ENCODE data around the gene THBS1. TPM values are rescaled to one million over a fixed set of nuclear protein-coding genes. Genes with fewer than 3 reads are reported as not detected.

The THBS1 gene
- total and polyA plus RNA-seq, 2 donors (not counting 1 experiment from before 2014, with no cell fraction given) = 0.63 to 4.3 TPM

GRCh38 chr15:39578851-39579486 is 1.9 kb upstream of the THBS1 start:
- no CpG with 5 or more reads among the region's 5 CpGs for WGBS (ENCODE audit: insufficient coverage)
- H3K27me3 Mint-ChIP-seq = peaks cover 63% of the 10 kb centered on the region

More at GRCh38 chr15:39578851-39579486, 1.9 kb upstream of the THBS1 start:
- TF ChIP-seq CTCF (IDR thresholded peaks at IDR 0.05) = no peak
- no peak for TF ChIP-seq EZH2 (IDR thresholded peaks at IDR 0.05; ENCODE audit: borderline replicate concordance, insufficient read depth, low read depth, low read length, poor library complexity, severe bottlenecking)
- ChIA-PET POLR2A (no interaction called here), CTCF (no interaction called here)
- intact Hi-C loops (cut with micrococcal nuclease) = no loop called here
- no peak overlapping the region for H3K27ac ChIP-seq (ENCODE audit: low read length in 2 of 2)
- H3K4me3 Mint-ChIP-seq = no peak overlapping the region
- H3K27me3 ChIP-seq (replicated peaks in 1 of 4; ENCODE audit: control extremely low read depth in 1 of 4, control insufficient read depth in 3 of 4, insufficient read depth in 4 of 4, low read length in 3 of 4) = peaks cover 0 to 28% (median 4%) of the 10 kb centered on the region in 4 experiments
- H3K9ac ChIP-seq (ENCODE audit: low read length) = no peak overlapping the region
- no peaks in the 10 kb centered on the region for H3K9me3 ChIP-seq (ENCODE audit: control extremely low read depth in 1 of 3, control insufficient read depth in 2 of 3, insufficient read depth in 1 of 3, low read length in 2 of 3)
- H3K27ac Mint-ChIP-seq = no peak overlapping the region
- no peak for DNase-seq
- no peaks in the 10 kb centered on the region for H3K9me3 Mint-ChIP-seq (ENCODE audit: insufficient read depth)
- H3K4me3 ChIP-seq (ENCODE audit: control extremely low read depth in 1 of 5, extremely low read depth in 1 of 5, insufficient read depth in 1 of 5, low read depth in 2 of 5, low read length in 4 of 5) = no peak overlapping the region
- H3K4me1 ChIP-seq (ENCODE audit: control insufficient read depth in 2 of 2, insufficient read depth in 2 of 2, low read length in 2 of 2) = peaks cover 6 to 20% of the 10 kb centered on the region in 2 donors
- no peak overlapping the region for H3K4me2 ChIP-seq (replicated peaks; ENCODE audit: low read depth, low read length, poor library complexity, severe bottlenecking)
- ATAC-seq (ENCODE audit: low read depth) = no peak
- no peaks in the 10 kb centered on the region for H3K79me2 ChIP-seq (ENCODE audit: control insufficient read depth, insufficient read depth, low read length)
- H4K20me1 ChIP-seq (ENCODE audit: control insufficient read depth, insufficient read depth, low read length, poor library complexity, severe bottlenecking) = no peaks in the 10 kb centered on the region
- H2AFZ ChIP-seq (ENCODE audit: insufficient read depth, low read depth, low read length, poor library complexity, severe bottlenecking) = no peak overlapping the region
- peaks cover 13% of the 10 kb centered on the region for H3K4me1 Mint-ChIP-seq
- no peaks in the 10 kb centered on the region for H3K36me3 ChIP-seq (replicated peaks in 1 of 2; ENCODE audit: control extremely low read depth in 1 of 2, control insufficient read depth in 1 of 2, extremely low read depth in 1 of 2, insufficient read depth in 2 of 2, low read length in 1 of 2)
